NCI-H146 treated with DMSO at 0.1 percent for 48 hours (cell line): ENCODE results near the gene IFRD2.
A peak's percentile ranks its signal among the peaks of the same experiment; 100 is the strongest.
"Not testable (repeated sequence)": the region's sequence is repeated elsewhere in the genome, so short reads cannot be mapped to it uniquely, and the experiment has no call there.

Experiments
- DNase-seq: peaks from one replicate; lab custom pipeline; 2025; ENCODE audit not compliant: unreplicated experiment; lab: John Stamatoyannopoulos, UW

IFRD2 gene

DNA sequence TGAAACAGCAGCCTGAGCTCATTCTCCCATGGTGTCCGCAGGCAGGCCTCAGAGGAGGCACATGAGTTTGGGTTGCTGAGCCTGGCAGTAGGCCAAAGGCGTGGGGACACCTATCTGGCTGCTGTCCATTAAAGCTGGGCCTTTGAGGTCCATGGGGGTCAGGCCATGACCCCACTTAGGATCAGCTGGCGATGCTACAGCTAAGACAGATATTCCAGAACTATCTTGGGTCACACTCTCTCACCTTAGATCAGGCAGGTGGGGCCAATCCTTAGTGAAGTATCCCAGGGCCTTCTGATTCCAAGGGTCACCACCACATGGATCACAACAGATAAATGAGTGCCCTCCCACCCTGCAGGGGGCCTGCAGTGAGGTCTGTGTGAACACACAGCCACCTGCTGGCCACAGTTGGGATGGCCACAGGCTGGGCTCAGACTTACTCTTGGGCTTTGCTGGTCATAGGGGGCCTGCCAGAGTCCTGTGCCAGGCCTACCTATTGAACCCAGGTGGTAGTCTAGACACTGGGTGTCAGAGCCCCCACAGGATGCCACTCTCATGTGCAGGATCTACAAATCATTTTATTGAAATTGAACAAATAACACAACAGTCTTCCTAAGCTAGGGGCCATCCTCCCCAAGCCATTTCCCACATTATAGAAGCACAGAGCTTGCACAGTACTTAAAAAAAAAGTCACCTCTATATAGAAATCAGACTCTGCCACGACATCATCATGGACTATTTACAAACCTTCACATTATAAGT is 32.3 kb upstream of the IFRD2 start:
- DNase-seq, result peak; percentile 1

DNA sequence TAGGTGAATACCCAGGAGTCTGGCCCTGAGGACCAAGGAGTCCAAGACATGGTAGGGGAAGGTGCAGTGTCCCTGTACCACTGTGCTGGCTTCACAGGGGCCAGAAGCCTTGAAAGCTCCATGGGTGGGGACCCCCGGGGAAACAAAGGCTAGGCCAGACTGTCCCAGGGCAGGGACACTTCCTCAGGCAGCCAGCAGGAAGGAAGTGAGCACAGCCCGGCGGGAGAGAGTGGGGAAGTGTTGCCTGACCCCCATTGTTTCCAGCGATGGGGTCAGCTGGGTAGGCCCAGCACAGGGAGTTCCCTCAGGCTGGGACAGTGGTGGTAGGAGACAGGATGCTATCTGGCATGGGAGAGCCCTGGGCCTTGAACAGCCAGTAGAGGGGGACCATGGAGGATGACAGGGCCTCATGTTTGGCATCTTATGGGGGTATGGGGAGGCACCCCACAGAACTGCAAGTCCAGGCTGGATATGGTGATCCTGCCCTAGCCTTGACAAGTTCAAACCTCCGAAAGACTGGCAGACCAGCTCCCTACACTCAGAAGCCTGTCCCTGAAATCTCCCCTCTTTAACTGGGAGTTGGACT is 31.5 kb upstream of the IFRD2 start:
- no peak for DNase-seq

DNA sequence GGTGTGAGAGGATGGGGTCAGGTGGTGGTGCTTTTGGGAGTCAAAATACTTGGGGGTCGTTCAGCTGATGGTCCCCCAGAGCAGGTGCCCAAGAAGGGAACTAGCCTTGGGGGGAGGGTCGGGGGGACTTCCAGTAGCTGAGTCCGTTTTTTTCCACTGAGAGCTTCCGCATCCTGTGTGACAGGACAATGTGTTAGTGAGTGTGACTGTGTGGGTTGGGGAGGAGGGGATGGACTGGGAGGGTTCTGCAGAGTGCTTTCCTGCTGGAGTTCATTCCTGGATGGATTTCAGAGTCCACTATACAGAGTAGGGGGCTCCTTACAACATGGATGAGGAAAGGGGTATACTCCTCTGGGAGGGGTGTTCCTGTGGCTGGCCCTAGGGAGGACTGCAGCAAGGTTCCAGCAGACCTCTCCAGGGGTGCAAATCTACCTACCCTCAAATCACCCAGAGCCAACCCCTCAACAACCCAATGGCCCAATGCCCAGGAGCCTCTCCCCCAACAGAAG is 30.9 kb upstream of the IFRD2 start:
- DNase-seq, result no peak

DNA sequence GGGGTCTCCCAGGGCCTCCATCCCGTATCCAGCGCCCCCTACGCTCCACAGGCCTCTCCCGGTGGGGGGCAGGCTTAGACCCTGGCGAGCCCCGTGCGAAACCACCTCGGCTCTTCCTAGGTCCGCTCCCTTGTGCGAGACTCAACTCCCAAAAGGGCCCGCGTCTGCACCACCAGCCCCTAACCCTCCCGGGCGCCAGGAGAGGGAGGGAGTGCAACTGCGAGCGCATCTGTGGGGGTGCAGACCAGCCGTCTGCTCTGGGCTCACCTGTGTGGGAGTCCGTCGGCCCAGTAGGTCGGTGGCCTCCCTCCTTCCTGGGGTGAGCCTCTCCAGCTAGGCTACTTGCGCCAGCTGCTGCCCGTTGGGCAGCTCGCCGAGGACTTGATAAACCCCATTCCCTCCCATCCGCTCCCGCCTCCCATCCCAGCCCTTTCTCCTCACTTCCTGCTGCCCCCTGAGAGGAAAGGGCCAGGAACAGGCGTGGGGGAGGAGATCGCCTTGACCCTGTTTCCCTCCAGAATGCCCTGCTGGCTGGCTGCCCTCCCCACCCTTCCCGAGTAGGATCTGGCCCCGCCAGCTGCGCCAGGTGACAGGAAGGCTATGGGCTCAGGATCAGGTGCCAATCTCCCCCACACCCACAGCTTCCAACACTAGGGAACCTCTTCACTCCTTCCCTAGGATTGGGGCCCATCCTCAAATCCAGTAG is 30.3 kb upstream of the IFRD2 start, which contains the start of gene HYAL2:
Gene HYAL2 (minus strand): TSS at position 360 of the 706 bp plus-strand sequence. CDS start 2,256 bp downstream, outside the sequence.
- DNase-seq, result no peak

DNA sequence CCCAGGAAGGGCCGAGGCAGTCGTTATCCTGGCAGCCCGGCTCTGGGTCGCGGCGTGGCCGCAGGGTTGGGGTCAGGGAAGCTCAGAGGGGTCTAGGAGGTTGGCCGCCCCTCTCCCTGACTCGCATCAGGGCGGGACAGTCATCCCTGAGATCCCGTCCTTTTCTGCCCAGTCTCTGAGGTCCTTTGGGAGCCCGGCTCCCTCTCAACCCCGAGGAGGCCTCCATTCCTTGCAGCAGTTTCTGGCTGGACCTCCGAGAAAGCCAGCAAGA is 29.8 kb upstream of the IFRD2 start:
- DNase-seq, result no peak

DNA sequence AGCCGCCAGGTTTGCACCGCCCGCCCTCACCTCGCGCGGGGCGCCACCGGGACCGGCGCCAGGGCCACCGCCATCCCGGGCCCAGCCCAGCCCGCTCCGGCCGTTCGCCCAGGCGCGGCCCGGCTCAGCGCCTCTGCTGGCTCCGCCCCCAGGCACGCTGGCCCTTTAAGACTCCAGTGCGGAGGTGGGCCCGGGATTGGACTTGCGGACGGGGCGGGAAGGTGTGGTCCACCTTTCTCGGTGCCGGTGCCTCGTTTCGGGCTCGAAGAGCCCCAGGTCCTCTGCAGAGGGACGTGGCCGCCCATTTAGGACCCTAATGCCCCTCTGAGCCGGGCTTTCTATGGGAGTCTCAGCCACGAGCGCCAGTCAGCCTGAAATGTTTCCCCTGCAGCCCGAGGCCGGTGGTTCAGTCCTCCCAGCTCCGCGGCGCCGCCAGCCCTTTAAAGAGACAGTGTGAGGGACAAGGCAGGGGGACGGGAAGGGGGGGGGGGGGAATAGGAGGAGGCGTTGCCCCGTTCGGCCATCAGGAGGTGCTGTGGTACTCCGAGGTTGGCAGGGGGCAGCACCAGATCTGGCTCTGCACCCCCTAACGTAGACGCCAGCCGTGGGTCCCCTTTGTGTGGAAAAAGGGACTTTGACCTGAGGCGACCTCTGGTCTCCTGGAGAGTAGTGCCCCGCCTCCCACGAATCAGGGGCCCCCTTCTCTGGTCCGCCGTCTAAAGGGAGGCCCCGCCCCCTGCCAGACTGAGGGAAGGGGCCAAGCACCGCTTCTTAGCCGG is 29.3 kb upstream of the IFRD2 start:
- DNase-seq, result peak; percentile 52

DNA sequence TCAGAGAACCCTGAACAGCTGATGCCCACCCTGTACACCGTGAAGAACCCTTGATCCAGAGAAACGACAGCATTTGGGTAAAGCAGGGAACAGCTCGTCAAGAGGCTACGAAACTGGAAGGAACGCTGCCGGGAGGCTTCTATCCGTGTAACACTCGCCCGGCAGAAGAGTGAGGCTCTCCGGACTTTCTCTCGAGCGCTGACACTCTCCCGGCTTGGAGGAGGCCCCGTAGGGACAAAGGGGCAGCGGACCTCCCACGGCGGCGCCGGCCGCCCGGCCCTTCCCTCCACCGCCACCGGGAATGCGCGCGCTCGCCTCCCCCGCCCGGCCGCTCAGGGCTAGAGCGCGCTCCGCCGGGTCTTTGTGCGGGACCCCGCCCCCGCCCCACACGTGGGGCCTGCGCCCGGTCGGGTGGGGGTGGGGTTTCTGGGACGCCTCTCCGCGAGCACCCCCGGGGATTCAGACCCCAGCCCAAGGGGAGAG is 28.7 kb upstream of the IFRD2 start:
- peak; percentile 25 for DNase-seq

DNA sequence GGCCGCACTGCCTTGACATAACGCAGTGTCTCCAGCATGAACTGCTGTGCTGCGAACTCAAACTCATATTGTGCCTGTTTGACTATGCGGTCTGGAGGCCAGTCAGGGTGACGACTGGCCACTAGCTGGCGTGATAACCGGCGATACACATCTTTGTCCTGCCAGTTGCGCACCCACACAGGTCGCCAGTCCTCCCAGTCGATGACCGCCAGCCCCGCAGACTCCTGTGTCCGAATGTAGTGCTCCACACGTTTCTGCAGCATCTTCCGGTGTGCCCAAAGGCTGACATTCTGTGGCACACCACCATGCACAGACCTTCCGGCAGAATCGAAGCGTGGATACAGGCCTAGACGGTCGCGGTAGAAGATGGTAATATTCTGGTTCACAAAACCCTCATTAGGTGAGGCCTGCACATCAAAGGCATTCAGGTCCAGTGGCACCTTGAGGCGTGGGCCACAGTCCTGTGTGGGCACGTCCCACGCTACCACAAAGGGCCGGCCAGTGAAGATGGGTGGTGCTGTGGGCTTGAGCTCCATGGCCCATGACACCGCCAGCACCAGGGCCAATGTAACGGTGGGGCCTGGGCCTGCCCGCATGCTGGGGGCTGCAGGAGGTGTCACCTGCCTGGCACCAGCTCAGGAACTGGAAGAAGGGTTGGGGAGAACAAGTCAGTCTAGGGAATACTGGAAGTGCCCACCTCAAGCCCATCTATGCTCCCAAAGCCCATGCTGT is 27.8 kb upstream of the IFRD2 start:
- no peak for DNase-seq

DNA sequence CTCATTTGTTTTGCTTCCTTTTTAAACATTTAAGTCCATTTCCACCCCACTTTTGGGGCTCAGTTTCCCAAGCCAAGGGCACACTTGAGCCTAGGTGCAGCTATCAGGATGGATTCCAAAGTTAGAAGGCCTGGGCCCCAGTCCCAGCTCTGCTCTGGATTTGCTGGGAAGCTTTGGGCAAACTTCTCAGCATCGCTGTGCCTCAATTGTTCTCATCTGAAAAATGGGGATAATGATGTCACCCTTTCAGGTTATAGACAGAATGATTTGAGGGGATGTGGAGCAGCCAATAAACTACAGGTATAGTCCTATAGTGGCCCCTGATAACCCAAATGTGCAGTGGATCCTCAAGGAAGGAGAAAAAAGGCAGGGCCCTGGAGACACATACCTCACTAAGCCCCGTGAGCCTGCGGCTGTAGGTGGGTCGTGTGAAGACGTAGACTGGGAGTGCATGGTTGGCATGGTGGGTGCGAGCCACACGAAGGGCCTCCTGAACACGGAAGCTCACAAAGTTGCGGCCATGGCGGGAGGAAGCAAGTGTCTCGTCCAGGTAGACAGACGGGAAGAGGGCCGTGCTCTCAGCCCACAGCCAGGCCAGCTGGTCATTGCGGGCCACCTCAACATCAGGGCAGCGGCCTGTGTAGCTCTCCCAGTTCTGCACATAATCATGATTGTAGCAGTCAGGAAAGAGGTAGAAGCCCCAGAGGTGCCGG is 27.1 kb upstream of the IFRD2 start:
- DNase-seq, result no peak

DNA sequence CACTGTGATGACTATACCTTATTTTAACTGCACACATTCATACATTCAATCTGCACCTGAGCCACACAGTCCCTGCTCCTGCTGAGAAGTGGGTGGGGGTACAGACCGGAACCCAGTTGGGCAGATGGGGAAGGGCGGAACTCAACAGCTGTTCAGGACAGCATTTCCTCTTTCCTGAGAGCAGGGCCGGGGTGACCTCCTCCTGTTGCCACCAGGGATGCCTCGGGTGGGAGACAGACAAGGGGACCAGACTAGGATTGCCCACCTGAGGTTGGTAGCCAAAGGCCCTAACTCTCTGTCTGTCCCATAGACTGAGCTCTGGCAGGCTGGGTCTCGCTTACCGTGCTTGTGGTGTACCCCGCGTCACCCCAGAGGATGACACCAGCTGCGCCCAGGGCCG is 26.4 kb upstream of the IFRD2 start:
- DNase-seq, result no peak

DNA sequence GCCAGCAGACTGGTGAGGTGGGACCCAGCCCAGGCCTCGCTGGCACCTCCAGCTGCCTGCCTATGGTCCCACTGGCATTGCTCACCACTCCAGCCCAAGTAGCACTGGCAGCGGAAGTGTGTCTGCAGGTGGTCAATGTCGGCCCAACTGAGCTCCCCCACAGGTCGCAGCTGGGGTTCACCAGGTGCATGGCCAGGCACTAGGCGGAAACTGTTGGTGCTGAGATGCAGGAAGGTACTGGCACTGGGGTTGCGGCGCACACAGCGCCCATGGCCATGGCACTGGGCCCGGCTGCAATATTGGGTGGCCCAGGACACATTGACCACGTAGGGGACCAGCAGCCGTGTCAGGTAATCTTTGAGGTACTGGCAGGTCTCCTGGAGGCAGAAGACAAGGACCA is 25.9 kb upstream of the IFRD2 start:
- no peak for DNase-seq

DNA sequence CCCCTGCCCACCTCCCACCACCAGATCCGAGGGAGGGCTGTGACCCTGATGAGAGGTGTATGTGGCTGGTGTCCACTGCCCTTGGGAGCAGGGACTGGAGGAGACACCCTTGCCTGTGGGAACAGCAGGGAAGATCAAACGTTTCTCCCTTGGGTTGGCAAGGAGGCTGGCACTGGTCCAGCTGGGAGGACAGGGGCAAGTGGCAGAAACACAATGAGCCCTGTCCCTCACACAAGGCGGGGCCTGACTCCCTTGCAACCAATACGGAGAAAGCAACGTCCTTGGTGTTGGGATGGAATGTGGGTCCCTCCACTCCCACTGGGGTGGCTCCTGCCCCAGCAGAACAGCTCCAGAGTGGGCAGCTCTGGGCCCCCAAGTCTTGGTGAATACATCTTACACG is 25.1 kb upstream of the IFRD2 start:
- no peak for DNase-seq

DNA sequence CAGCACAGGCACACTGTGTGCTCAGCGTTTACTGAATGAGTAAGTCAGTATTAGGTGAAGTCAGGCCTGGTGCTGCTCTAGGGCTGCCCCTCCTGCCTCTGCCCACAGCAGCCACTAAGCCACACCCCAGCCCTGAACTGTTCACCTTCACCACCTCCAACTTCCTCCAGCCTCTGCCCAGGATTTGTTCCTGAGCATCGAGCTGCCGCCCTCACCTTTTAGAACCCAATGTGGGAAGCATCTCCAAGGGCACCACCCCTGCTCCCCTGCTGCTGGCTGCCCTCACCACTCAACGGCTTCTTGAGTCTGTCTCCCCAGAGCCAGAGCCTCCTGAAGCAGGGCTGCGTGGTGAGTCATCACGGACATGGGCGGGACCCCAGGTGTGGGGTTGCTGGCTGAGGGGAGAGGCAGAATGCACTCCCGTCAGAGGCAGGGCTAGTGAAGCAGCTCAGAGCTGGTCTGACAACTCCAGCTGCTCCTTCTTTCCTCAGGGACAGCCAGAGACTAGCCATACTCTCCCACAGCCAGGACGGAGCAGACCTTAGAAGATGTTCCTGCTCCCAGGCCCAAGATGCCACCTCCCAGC is 24.5 kb upstream of the IFRD2 start:
- DNase-seq, result no peak

DNA sequence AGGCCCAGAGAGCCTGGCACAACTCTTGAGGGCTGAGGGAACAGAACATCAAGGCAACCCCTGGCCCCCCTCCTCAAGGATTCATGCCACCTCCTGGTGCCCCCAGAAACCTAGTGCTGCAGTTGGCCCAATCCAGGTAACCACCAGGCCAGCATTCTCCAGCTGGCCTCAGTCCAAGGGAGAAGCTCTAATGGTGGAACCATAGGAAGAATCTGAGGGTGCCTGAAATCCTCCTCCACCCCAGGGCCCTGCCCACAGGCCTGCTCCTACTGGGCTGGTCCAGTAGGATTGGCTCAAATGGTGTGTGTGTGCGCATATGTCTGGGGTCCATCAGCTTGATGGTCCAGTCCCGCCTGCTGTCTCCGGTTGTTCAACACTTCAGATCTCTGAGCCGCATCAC is 22.6 kb upstream of the IFRD2 start:
- no peak for DNase-seq

DNA sequence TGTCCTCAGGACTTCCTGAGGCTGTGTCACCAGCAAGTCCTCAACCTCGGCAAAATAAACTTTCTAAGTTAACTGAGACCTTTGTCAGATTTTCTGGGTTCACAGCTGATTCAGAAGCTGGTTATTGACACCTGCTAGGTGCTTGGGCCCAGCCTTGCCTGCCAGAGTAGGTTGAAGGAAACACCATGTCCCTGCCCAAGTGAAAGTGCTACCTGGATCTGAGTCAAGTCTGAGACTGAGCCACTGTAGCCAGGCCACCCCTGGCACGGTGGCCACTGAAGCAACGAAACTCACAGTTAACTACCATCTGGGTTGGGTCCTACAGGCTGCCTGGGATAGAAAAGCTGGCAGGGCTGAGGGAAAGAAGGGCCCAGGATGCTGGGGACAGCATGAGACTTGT is 22.1 kb upstream of the IFRD2 start:
- DNase-seq, result no peak

DNA sequence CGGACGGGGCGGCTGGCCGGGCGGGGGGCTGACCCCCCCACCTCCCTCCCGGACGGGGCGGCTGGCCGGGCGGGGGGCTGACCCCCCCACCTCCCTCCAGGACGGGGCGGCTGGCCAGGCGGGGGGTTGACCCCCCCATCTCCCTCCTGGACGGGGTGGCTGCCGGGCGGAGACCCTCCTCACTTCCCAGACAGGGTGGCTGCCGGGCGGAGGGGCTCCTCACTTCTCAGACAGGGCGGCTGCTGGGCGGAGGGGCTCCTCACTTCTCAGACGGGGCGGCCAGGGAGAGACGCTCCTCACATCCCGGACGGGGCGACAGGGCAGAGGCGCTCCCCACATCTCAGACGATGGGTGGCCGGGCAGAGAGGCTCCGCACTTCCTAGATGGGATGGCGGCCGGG is 19.8 kb upstream of the IFRD2 start:
- DNase-seq, result not testable (repeated sequence)

DNA sequence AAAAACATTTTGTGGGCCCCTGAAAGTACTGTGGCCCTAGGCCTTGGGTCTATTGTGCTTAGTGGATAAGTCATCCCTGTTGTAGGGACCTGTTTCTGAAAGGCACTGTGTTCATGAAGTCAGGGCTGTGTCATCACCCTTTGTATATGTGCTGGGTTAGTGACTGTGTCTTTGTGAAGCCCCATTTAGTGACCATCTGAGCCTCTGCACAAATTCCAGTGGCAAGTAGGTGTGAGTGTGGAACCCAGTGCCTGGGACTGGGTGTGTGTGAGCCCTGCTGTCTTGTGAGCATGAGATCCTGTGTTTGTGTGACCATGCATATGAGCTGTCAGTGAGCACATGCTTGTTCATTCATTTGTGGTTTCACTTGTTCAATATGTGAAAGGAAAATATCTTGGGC is 12.4 kb upstream of the IFRD2 start:
- DNase-seq, result no peak

DNA sequence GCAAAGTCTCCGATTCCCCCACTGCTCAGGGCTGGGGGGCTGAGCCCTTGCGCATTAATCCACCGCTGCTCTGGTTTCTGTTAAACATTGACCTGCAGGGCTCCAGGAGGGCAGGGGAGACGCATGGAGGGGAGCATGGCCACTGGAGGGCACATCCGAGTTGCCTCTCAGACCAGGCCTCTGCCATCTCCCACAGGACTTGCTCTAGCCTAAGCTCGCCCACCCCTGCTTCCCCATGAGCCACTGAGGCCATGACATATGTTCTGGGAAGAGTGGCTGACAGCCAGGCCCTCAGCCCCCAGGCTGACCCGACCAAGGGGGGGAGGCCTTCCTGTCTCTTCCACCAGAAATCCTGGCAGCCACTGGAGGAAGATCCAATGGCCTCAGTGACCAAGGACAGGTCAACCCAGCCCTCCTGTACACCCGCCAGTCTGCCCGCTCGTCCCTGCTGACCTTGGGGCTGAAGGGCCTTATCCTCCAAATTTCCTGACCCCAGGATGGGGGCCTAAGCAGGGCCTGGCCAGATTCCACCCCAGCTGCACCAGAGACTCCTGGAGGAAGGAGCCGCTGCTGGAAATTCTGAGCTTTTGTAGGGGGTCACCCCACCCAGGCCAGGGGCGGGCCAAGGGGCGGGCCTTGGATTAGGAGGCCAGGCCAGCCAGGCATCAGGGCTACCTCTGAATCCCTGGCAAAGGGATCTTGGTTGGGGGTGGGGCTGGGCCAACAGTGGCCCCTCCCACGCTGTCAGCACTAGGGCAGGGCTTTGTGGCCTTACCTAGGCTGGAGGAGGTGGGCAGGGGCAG is 11.0 kb upstream of the IFRD2 start, which contains the start of gene HYAL1:
Gene HYAL1 (minus strand): TSS at position 562 of the 803 bp plus-strand sequence. CDS start 618 bp downstream, outside the sequence.
- no peak for DNase-seq
